PC-3 (cell line): ENCODE results near the gene ZFP69B. TPM values are rescaled to one million over a fixed set of nuclear protein-coding genes. Genes with fewer than 3 reads are reported as not detected.

ENCODE experiments used
- ATAC-seq: fragments of 200-7000 bp; cut with Tn5 transposase; 2 replicates; pipeline ENCODE4 v1.9.1; 2020; ENCODE audit warnings: mild to moderate bottlenecking, moderate library complexity
- BruUV-seq: library from RNA; stranded (reverse); fragments of 400-500 nt; replicated peaks from 2 replicates; lab custom pipeline; 2021; lab: Mats Ljungman, UMichigan
- CTCF ChIA-PET: fragments of 300-600 bp; sonication (Branson Sonifier 250); formaldehyde crosslinking; loops from one replicate; lab custom pipeline; 2022; ENCODE audit warnings: antibody characterized with exemption; lab: Charles Lee
- POLR2A ChIA-PET: fragments of 300-600 bp; sonication (Branson Sonifier 250); formaldehyde crosslinking; loops from one replicate; lab custom pipeline; 2022; ENCODE audit warnings: antibody characterized with exemption; ENCODE audit not compliant: unreplicated experiment; lab: Charles Lee
- DNase-seq: peaks from one replicate; pipeline ENCODE4 v3.0.0-alpha.2; 2015
- H2AFZ ChIP-seq: fragments of 300-600 bp; sonication (generic); 2 replicates; pipeline ENCODE4 v1.6.0; 2016; ENCODE audit warnings: antibody characterized with exemption, low read length
- H3F3A ChIP-seq: fragments of 300-600 bp; sonication (generic); one replicate; pipeline ENCODE4 v1.6.0; 2017; ENCODE audit warnings: antibody characterized with exemption, low read length, control low read depth, mild to moderate bottlenecking; ENCODE audit not compliant: unreplicated experiment
- H3K27ac ChIP-seq: fragments of 300-600 bp; sonication (generic); 2 replicates; pipeline ENCODE4 v1.5.1; 2016; ENCODE audit warnings: mild to moderate bottlenecking, low read length
- H3K27me3 ChIP-seq: fragments of 300-600 bp; sonication (generic); 2 replicates; pipeline ENCODE4 v1.6.1; 2016; ENCODE audit warnings: low read length, mixed read lengths
- H3K36me3 ChIP-seq: fragments of 300-600 bp; sonication (generic); 2 replicates; pipeline ENCODE4 v1.6.1; 2016; ENCODE audit warnings: low read depth, mixed run types, low read length, mixed read lengths
- H3K4me1 ChIP-seq: fragments of 300-600 bp; sonication (generic); 2 replicates; pipeline ENCODE4 v1.5.1; 2016; ENCODE audit warnings: low read length; ENCODE audit not compliant: insufficient read depth
- H3K4me2 ChIP-seq: fragments of 300-600 bp; sonication (generic); 2 replicates; pipeline ENCODE4 v1.6.0; 2016; ENCODE audit warnings: low read length
- H3K4me3 ChIP-seq: fragments of 300-600 bp; sonication (generic); 2 replicates; pipeline ENCODE4 v1.5.1; 2016; ENCODE audit warnings: mild to moderate bottlenecking, low read length, mixed read lengths
- H3K79me2 ChIP-seq: fragments of 300-600 bp; sonication (generic); 2 replicates; pipeline ENCODE4 v1.6.1; 2017; ENCODE audit warnings: low read length, mixed read lengths
- H3K9ac ChIP-seq: fragments of 300-600 bp; sonication (generic); 2 replicates; pipeline ENCODE4 v1.6.0; 2016; ENCODE audit warnings: mild to moderate bottlenecking, low read length
- H3K9me2 ChIP-seq: fragments of 300-600 bp; sonication (generic); replicated peaks from 2 replicates; pipeline ENCODE4 v1.6.1; 2016; ENCODE audit warnings: mixed run types, low read length, mixed read lengths
- H3K9me3 ChIP-seq: fragments of 300-600 bp; sonication (generic); 2 replicates; pipeline ENCODE4 v1.6.1; 2016; ENCODE audit warnings: low read length, mixed read lengths
- H4K20me1 ChIP-seq: fragments of 300-600 bp; sonication (generic); 2 replicates; pipeline ENCODE4 v1.6.1; 2016; ENCODE audit warnings: low read length, mixed read lengths
- EZH2 ChIP-seq: fragments of 300-600 bp; sonication (generic); IDR thresholded peaks from one replicate; pipeline ENCODE4 v1.6.1; 2017; ENCODE audit warnings: antibody characterized with exemption, mild to moderate bottlenecking, low read length; ENCODE audit not compliant: unreplicated experiment
- EZH2phosphoT487 ChIP-seq: fragments of 300-600 bp; sonication (generic); IDR thresholded peaks from 2 replicates; pipeline ENCODE4 v1.6.1; 2018; ENCODE audit warnings: mild to moderate bottlenecking, antibody characterized with exemption, low read length, borderline replicate concordance
- intact Hi-C: fragments of 100-400 bp; cut with micrococcal nuclease; formaldehyde crosslinking; loops from 2 replicates; pipeline ENCODE4 v1.9.0; 2023
- total RNA-seq: library from RNA; depleted of rRNA; stranded (reverse); fragments of >200 nt; gene quantifications from 2 replicates; pipeline ENCODE4 v1.2.3, GENCODE V29; 2014
- TF ChIP-seq, protein P1 (sequence below): fragments of 300-600 bp; sonication (generic); conservative IDR thresholded peaks from 2 replicates; pipeline ENCODE4 v1.5.1; 2017; ENCODE audit warnings: antibody characterized with exemption, low read depth, mild to moderate bottlenecking, low read length

ZFP69B gene
- total RNA-seq, 1 experiment from 2014 or later = 2.5 TPM

DNA sequence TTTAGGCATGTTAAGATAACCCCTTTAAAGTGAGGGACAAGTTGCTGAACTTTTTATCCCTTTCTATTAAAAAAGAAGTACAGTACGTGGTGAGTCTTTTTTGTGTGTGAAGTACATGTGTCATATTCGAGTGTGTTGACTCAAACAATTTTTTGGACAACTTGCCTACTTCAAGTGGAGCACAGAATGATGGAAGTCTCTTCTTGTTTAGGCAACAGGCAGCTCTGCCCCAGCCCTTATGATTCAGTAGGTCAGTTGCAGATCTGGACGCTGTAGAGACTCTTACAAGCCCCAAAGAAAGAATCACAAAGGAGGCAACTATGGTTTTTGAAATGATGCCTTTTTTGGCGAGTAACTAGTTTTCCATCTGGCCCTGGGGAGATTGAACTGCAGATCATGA, 14.4 kb upstream of the ZFP69B start:
- intact Hi-C loops = no loop called here
- no peaks in the 10 kb centered on the region for H3K36me3 ChIP-seq
- no peaks in the 10 kb centered on the region for H3K4me1 ChIP-seq
- H4K20me1 ChIP-seq = no peaks in the 10 kb centered on the region
- H3F3A ChIP-seq = no peaks in the 10 kb centered on the region
- no peak overlapping the region for H3K27ac ChIP-seq
- H3K9me3 ChIP-seq = no peaks in the 10 kb centered on the region
- ATAC-seq (no peak), DNase-seq (no peak)
- no TSS peak for BruUV-seq
- POLR2A ChIA-PET = no interaction called here
- H3K27me3 ChIP-seq = no peaks in the 10 kb centered on the region
- H3K4me3 ChIP-seq = no peak overlapping the region
- H3K79me2 ChIP-seq = no peaks in the 10 kb centered on the region
- H3K9ac ChIP-seq = no peak overlapping the region
- TF ChIP-seq EZH2 (no peak), EZH2phosphoT487 (no peak)
- TF ChIP-seq, protein P1, sequence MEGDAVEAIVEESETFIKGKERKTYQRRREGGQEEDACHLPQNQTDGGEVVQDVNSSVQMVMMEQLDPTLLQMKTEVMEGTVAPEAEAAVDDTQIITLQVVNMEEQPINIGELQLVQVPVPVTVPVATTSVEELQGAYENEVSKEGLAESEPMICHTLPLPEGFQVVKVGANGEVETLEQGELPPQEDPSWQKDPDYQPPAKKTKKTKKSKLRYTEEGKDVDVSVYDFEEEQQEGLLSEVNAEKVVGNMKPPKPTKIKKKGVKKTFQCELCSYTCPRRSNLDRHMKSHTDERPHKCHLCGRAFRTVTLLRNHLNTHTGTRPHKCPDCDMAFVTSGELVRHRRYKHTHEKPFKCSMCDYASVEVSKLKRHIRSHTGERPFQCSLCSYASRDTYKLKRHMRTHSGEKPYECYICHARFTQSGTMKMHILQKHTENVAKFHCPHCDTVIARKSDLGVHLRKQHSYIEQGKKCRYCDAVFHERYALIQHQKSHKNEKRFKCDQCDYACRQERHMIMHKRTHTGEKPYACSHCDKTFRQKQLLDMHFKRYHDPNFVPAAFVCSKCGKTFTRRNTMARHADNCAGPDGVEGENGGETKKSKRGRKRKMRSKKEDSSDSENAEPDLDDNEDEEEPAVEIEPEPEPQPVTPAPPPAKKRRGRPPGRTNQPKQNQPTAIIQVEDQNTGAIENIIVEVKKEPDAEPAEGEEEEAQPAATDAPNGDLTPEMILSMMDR = no peak
- CTCF ChIA-PET = no interaction called here
- no peak overlapping the region for H2AFZ ChIP-seq
- no peaks in the 10 kb centered on the region for H3K9me2 ChIP-seq
- no peak overlapping the region for H3K4me2 ChIP-seq

DNA sequence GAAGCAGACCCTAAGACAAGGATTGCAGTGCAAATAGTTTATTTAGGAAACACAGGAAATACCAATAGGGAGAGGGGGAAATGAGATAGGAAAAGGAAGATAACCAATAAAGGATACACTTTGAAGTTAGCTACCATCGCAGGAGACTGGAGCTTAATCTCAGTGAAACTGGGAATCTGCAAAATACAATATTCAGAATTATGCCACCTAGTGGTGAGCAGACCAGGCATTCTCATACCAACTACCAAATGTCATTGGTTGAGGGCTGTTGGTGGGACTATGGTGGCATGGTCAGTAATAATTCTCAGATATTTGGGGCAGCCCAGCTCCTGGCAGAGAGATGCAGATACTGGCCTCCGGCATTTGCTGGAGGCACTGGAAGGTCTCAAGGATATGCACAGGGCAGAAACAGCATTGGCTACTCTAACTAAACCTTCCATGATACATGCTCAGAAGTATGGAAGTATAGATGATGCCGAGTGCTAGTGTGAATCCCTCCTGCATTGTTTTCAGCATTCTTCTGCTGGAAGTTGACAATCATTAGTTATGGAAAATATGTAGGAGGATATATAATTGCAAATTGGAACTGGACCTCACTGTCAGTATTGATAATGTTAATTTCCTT, 11.8 kb upstream of the ZFP69B start:
- Histone ChIP-seq H3F3A (no peaks in the 10 kb centered on the region), H3K4me1 (no peaks in the 10 kb centered on the region), H3K36me3 (no peaks in the 10 kb centered on the region), H3K79me2 (no peaks in the 10 kb centered on the region), H3K9me3 (no peaks in the 10 kb centered on the region), H3K27ac (no peak overlapping the region), H3K9ac (no peak overlapping the region), H3K27me3 (no peaks in the 10 kb centered on the region), H4K20me1 (no peaks in the 10 kb centered on the region), H3K4me2 (no peak overlapping the region), H3K9me2 (no peaks in the 10 kb centered on the region), H3K4me3 (no peak overlapping the region), H2AFZ (no peak overlapping the region)
- intact Hi-C loops = no loop called here
- ChIA-PET POLR2A (no interaction called here), CTCF (interaction anchor here (0.5 to 0.7 kb wide), 3 partner anchors 12 to 197 kb away, joined by 4 read pairs; partner anchors contain the start of gene ZFP69B)
- peak; percentile 55 for DNase-seq
- peak; percentile 60; the same call in 1 of the 2 replicates for ATAC-seq
- no peak for TF ChIP-seq EZH2phosphoT487
- TF ChIP-seq, protein P1 = peak; percentile 81
- BruUV-seq = no TSS peak

DNA sequence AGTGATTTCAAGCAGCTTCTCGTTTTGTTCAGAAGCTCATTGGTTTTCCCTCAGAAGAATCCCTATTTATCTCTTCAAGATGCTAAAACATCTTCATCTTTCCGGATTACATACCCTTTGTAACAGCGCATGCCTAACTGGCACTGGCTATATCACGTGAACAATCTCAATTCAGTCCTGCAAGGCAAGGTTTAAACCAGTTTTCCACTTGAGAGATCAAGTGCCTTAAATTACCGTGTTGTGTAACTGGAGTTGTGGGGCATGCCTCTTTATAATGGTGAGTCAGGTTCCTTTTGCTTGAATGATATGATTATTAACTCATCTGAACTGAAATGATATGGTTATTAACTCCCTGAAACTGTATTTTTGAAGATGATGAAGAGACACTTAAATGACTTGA, 11.0 kb upstream of the ZFP69B start:
- H3K9me3 ChIP-seq = peaks cover 6% of the 10 kb centered on the region; the same call in 1 of the 2 replicates
- CTCF ChIA-PET = no interaction called here
- no TSS peak for BruUV-seq
- no peaks in the 10 kb centered on the region for H3K79me2 ChIP-seq
- intact Hi-C loops = no loop called here
- POLR2A ChIA-PET = no interaction called here
- H3K36me3 ChIP-seq = peaks cover 6% of the 10 kb centered on the region; the same call in 1 of the 2 replicates
- no peaks in the 10 kb centered on the region for H3K4me1 ChIP-seq
- no peaks in the 10 kb centered on the region for H3F3A ChIP-seq
- DNase-seq = no peak
- H3K4me2 ChIP-seq = no peak overlapping the region
- H3K27me3 ChIP-seq = no peaks in the 10 kb centered on the region
- no peak overlapping the region for H3K27ac ChIP-seq
- no peaks in the 10 kb centered on the region for H3K9me2 ChIP-seq
- H2AFZ ChIP-seq = no peak overlapping the region
- TF ChIP-seq, protein P1 = no peak
- TF ChIP-seq EZH2 (no peak), EZH2phosphoT487 (no peak)
- no peak overlapping the region for H3K4me3 ChIP-seq
- no peak overlapping the region for H3K9ac ChIP-seq
- H4K20me1 ChIP-seq = no peaks in the 10 kb centered on the region
- ATAC-seq = no peak
